Measurements from ENCODE around the gene TNFAIP8L2. TPM values are rescaled to one million over a fixed set of nuclear protein-coding genes. Genes with fewer than 3 reads are reported as not detected.
"Not testable (repeated sequence)": the region's sequence is repeated elsewhere in the genome, so short reads cannot be mapped to it uniquely, and the experiment has no call there.

TNFAIP8L2 gene
- total and polyA plus RNA-seq, 8 donors: 2.0 to 19.4 (median 6.8) TPM; not detected in 2

GRCh38 chr1:151192047-151192446, 35.6 kb downstream of the TNFAIP8L2 start:
- H3K36me3 ChIP-seq: no peaks in the 10 kb centered on the region

GRCh38 chr1:151193304-151193703, 36.9 kb downstream of the TNFAIP8L2 start:
- no peak overlapping the region for H3K4me3 ChIP-seq
- no peak overlapping the region for H3K27ac ChIP-seq
- peaks cover 19 to 43% (median 32%) of the 10 kb centered on the region in 4 donors for H3K4me1 ChIP-seq
- no peak for TF ChIP-seq EP300 (IDR thresholded peaks at IDR 0.05)
- TF ChIP-seq POLR2AphosphoS5 (IDR thresholded peaks at IDR 0.05): no peak
- TF ChIP-seq, protein P1, sequence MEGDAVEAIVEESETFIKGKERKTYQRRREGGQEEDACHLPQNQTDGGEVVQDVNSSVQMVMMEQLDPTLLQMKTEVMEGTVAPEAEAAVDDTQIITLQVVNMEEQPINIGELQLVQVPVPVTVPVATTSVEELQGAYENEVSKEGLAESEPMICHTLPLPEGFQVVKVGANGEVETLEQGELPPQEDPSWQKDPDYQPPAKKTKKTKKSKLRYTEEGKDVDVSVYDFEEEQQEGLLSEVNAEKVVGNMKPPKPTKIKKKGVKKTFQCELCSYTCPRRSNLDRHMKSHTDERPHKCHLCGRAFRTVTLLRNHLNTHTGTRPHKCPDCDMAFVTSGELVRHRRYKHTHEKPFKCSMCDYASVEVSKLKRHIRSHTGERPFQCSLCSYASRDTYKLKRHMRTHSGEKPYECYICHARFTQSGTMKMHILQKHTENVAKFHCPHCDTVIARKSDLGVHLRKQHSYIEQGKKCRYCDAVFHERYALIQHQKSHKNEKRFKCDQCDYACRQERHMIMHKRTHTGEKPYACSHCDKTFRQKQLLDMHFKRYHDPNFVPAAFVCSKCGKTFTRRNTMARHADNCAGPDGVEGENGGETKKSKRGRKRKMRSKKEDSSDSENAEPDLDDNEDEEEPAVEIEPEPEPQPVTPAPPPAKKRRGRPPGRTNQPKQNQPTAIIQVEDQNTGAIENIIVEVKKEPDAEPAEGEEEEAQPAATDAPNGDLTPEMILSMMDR (IDR thresholded peaks at IDR 0.05): no peak
- TF ChIP-seq POLR2A (IDR thresholded peaks at IDR 0.05): no peak
- no peak for DNase-seq
- no peaks in the 10 kb centered on the region for H3K27me3 ChIP-seq
- intact Hi-C loops (cut with DNase I; ENCODE audit: low total_unique reads): no loop called here
- H3K36me3 ChIP-seq: no peaks in the 10 kb centered on the region
- H3K9me3 ChIP-seq: no peaks in the 10 kb centered on the region
- 55 to 70% (median 58%) methylated on average over 6 of the region's 6 CpGs for WGBS, 5 donors

More at GRCh38 chr1:151192047-151192446, 35.6 kb downstream of the TNFAIP8L2 start:
- intact Hi-C loops (cut with DNase I; ENCODE audit: low total_unique reads): no loop called here
- Histone ChIP-seq H3K27ac (no peak overlapping the region), H3K27me3 (no peaks in the 10 kb centered on the region), H3K4me1 (peaks cover 19 to 49% (median 34%) of the 10 kb centered on the region in 4 donors), H3K9me3 (no peaks in the 10 kb centered on the region), H3K4me3 (no peak overlapping the region)
- TF ChIP-seq POLR2A (IDR thresholded peaks at IDR 0.05): no peak
- TF ChIP-seq EP300 (IDR thresholded peaks at IDR 0.05): no peak
- TF ChIP-seq, protein P1 (IDR thresholded peaks at IDR 0.05): no peak
- TF ChIP-seq POLR2AphosphoS5 (IDR thresholded peaks at IDR 0.05): no peak
- DNase-seq: no peak
- 71 to 79% (median 75%) methylated on average over 7 of the region's 7 CpGs for WGBS, 5 donors

GRCh38 chr1:151193856-151194255, 37.4 kb downstream of the TNFAIP8L2 start:
- TF ChIP-seq POLR2AphosphoS5 (IDR thresholded peaks at IDR 0.05) (no peak), POLR2A (IDR thresholded peaks at IDR 0.05) (no peak), EP300 (IDR thresholded peaks at IDR 0.05) (no peak)
- TF ChIP-seq, protein P1 (IDR thresholded peaks at IDR 0.05): no peak
- no peak overlapping the region for H3K4me3 ChIP-seq
- no peaks in the 10 kb centered on the region for H3K27me3 ChIP-seq
- WGBS, 5 donors: 77 to 89% (median 83%) methylated on average over 1 of the region's 1 CpG
- DNase-seq: no peak
- H3K36me3 ChIP-seq: no peaks in the 10 kb centered on the region
- no peaks in the 10 kb centered on the region for H3K9me3 ChIP-seq
- intact Hi-C loops (cut with DNase I; ENCODE audit: low total_unique reads): no loop called here
- H3K4me1 ChIP-seq: peaks cover 14 to 38% (median 26%) of the 10 kb centered on the region in 4 donors
- peak overlapping the region in 3 of 5 donors; percentile 92 to 94 (median 93) for H3K27ac ChIP-seq

DNA sequence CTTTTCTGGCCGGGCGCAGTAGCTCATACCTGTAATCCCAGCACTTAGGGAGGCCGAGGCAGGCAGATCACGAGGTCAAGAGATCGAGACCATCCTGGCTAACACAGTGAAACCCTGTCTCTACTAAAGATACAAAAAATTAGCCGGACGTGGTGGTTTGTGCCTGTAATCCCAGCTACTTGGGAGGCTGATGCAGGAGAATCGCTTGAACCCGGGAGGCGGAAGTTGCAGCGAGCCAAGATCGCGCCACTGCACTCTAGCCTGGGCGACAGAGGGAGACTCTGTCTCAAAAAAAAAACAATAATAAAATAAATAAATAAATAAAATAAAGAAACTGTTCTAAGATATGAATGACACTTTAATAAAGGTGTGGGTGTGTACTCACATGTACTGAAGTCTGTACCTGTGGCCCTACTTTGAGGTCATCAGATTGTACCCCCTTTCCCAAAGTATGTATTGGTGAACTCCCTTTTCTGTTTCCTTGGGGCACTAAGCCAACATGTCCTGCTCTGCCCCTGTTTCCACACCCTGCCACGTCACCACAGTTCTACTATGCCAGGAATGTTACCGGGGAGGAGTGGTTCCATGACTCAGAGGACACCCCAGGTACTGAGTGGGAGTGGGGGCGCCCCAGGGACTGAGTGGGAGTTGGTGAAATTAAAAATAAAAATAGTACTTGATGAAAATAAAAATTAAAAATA, 38.6 kb downstream of the TNFAIP8L2 start:
- peak overlapping the region in 2 of 4 donors; percentile 10 to 21 for H3K4me3 ChIP-seq
- H3K27me3 ChIP-seq; H3K36me3 ChIP-seq; intact Hi-C loops (cut with DNase I; ENCODE audit: low total_unique reads); H3K9me3 ChIP-seq: not testable (repeated sequence)
- peak; percentile 16 to 84 (median 64) for TF ChIP-seq POLR2AphosphoS5 (IDR thresholded peaks at IDR 0.05)
- 40 to 56% (median 53%) methylated on average over 17 of the region's 17 CpGs for WGBS, 5 donors
- DNase-seq: peak; percentile 90 to 93
- H3K27ac ChIP-seq: peak overlapping the region; percentile 75 to 94 (median 92)
- peaks cover 19 to 43% (median 29%) of the 10 kb centered on the region in 4 donors for H3K4me1 ChIP-seq

Data from stomach (tissue), 9 donors.